Ishikawa (cell line): ENCODE measurements around the gene NDUFAF4.

Experiments
- CREB1 ChIP-seq: IDR thresholded peaks from 2 replicates; pipeline ENCODE4 v1.6.1; 2012; ENCODE audit warnings: low read depth
- EGR1 ChIP-seq: IDR thresholded peaks from 2 replicates; pipeline ENCODE4 v1.6.1; 2012
- EP300 ChIP-seq: IDR thresholded peaks from 2 replicates; pipeline ENCODE4 v1.6.1; 2012; ENCODE audit warnings: borderline replicate concordance
- MAX ChIP-seq: IDR thresholded peaks from 2 replicates; pipeline ENCODE4 v1.6.1; 2012
- NFIC ChIP-seq: IDR thresholded peaks from 2 replicates; pipeline ENCODE4 v1.6.1; 2012
- TCF12 ChIP-seq: IDR thresholded peaks from 2 replicates; pipeline ENCODE4 v1.6.1; 2012; ENCODE audit warnings: low read depth
- YY1 ChIP-seq: IDR thresholded peaks from 2 replicates; pipeline ENCODE4 v1.6.1; 2012; ENCODE audit warnings: low read depth

GRCh38 chr6:96856856-96857255, 40.8 kb downstream of the NDUFAF4 start:
- TF ChIP-seq MAX (no peak), YY1 (no peak), TCF12 (no peak), NFIC (no peak), CREB1 (no peak), EGR1 (no peak), EP300 (no peak)
